NCI-H1930 (cell line): Measurements from ENCODE around the gene GAL.

ENCODE experiments used
- DNase-seq, 2 experiments: peaks; one replicate each; lab custom pipeline; 2025; lab: John Stamatoyannopoulos, UW

Gene GAL

GRCh38 chr11:68682531-68682961, 1.8 kb upstream of the GAL start:
- no peak for DNase-seq

- no peak for DNase-seq
Observed at GRCh38 chr11:68683121-68683520, 1.2 kb upstream of the GAL start.

GRCh38 chr11:68683536-68684384, 584 bp upstream of the GAL start:
- DNase-seq, result no peak

- no peak for DNase-seq
Observed at GRCh38 chr11:68685656-68686380, 1.5 kb downstream of the GAL start.

DNA sequence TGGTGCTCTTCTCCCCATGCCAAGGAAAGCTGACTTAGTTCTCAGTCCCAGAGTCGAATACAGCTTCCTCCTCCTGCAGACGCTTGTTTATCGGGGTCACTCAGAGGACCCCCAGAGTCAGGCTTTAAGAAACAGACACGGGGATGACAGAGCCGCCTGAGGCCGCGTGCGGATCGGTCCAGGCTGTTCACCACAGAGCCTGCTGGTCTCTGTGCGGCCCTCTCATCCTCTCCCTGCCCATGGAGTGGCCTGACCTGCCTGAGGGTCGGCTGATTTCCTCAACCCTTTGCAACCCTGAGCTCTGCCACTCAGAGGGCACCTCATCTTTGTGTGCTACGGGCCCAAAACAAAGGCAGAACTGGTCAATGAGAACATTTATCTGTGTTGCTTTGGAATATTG, 2.1 kb downstream of the GAL start:
- DNase-seq, result no peak

- no peak for DNase-seq
Observed at GRCh38 chr11:68687311-68687710, 3.0 kb downstream of the GAL start.

- no peak for DNase-seq
Observed at GRCh38 chr11:68687986-68688385, 3.6 kb downstream of the GAL start.

GRCh38 chr11:68688881-68689280, 4.5 kb downstream of the GAL start:
- no peak for DNase-seq

- no peak for DNase-seq
Observed at GRCh38 chr11:68689737-68690625, 5.6 kb downstream of the GAL start.

- DNase-seq, result no peak
Observed at GRCh38 chr11:68690671-68691401, 6.5 kb downstream of the GAL start.

DNA sequence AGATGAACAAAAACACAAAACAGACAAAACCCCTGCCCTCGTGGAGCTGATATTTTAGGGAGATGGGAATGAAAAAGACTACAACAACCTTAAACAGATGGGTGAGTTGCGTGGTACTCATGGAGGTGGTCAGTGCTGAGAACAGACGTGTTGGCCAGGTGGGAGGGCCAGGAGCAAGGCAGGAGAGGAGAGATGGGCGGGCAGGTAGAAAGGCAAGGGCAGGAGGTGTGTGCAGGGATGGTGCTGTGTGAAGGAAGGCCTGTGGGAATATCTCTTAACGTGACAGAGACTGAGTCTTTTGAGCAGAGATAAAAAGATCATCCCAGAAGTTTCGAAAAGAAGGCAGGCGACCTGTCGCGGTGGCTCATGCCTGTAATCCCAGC, 7.0 kb downstream of the GAL start:
- no peak for DNase-seq

- DNase-seq, result no peak
Observed at GRCh38 chr11:68692115-68692514, 7.8 kb downstream of the GAL start.

- DNase-seq, result no peak
Observed at GRCh38 chr11:68692871-68693483, 8.6 kb downstream of the GAL start.

DNA sequence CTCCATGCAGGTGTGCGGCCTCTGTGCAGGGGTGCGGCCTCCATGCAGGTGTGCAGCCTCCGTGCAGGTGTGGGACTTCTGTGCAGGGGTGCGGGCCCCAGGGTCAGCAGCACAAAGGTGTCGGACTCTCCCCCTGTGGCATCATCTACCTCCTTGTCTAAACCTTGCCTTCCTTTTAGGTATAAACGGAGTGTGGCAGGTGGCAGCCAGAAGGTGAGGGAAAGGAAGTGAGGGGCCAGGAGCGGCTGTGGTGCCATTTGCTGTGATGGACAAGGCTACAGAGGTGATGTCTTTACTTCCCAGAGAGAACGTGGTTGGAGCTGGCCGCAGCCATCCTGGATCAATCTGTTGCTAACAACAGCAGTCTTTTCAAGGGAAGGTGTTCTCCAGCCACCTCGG, 9.1 kb downstream of the GAL start:
- DNase-seq, result no peak

DNA sequence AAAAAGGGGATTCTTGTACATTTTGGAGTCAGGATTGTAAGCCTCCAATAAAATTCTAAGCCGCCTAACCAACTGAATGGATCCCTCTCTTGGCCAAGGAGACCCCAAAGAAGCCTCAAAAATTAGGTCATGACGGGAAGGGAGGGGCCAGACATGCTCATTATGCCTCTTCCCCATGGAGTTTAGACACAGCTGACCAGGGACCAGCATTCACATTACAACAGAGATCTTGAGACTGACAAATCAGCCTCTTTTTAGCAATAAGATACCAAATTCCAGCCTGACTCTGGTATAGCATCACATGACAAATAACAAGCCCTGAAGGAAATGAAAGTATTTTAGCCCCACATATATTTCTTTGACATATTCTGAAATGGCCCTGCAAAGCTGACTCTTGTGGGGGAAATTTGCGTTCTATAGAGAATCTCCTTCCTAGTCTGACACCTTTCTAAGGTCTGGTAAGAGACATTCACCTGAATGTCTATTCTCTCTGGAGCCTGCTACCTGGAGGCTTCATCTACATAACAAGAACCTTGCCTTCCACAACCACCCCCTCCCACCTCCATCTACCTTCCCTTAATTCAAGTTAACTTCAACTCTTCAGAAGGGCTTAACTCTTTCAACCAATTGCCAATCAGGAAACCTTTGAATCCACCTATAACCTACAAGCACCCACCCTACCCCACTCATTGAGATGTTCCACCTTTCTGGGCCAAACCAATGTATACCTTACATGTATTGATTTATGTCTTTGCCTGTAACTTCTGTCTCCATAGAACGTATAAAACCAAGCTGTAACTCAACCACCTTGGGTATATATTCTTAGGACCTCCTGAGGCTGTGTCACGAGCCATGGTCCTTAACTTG, 10.3 kb downstream of the GAL start:
- no peak for DNase-seq

DNA sequence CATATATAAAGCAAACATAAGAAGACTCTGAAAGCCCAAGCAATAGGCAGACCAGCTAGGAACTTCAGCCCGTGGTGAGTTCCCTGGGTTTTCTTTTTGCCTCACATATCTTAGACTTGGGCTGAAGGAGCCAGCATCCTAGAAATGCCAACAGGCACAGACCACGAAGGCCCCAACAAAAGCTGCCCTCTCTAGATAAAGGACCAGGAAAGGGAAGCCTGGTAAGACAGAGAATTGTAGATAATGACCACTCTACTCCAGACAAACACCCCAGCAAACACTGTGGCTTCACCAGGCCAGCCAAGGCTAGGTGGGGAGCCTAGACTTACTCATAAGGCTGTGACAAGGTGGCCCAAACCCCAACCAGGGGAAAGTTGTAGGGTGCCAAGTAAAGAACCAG, 11.2 kb downstream of the GAL start:
- no peak for DNase-seq

GRCh38 chr11:68698993-68699392, 14.6 kb downstream of the GAL start:
- no peak for DNase-seq

DNA sequence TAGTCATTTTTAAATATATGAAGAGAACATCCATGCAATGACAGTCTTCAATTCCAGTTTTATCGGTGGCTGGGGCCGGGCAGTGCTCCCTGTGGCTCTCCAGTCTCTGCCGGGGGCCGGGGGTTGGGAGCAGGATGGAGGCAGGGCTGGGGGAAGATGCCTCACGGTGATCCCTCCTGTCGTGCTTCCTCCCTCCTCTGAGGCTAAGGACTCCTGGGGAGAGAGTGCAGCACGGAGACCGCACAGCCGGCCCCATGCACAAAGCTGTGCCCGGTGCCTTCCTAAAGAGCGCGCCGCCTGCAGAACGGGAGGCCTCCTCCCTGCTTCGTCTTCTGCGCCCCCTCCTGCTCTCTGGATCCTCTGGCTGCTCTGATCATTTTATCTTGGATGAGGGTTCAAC, 20.5 kb downstream of the GAL start:
- DNase-seq, result no peak

- no peak for DNase-seq
Observed at GRCh38 chr11:68707527-68707926, 23.2 kb downstream of the GAL start.

GRCh38 chr11:68709062-68709461, 24.7 kb downstream of the GAL start:
- no peak for DNase-seq
